Measurements from ENCODE around the gene TEX19.

TEX19 gene

GRCh38 chr17:82358465-82359350 lies at the start of gene TEX19:
Gene TEX19, plus strand, starts transcription at chr17:82359247. Its CDS starts 2,904 bp downstream, at chr17:82362151.
- peak; percentile 66 to 74 for DNase-seq

- no peak for DNase-seq
These were observed 49.1 kb upstream of the TEX19 start for GRCh38 chr17:82309656-82310570.

- no peak for DNase-seq
These were observed 48.2 kb upstream of the TEX19 start for GRCh38 chr17:82310877-82311276.

GRCh38 chr17:82311971-82312370 lies 47.1 kb upstream of the TEX19 start:
- no peak for DNase-seq

- DNase-seq, result no peak
These were observed 45.6 kb upstream of the TEX19 start for GRCh38 chr17:82313195-82314011.

- no peak for DNase-seq
These were observed 44.9 kb upstream of the TEX19 start for GRCh38 chr17:82314012-82314726.

- DNase-seq, result no peak
These were observed 44.1 kb upstream of the TEX19 start for GRCh38 chr17:82314727-82315605.

GRCh38 chr17:82315703-82316358 lies 43.2 kb upstream of the TEX19 start:
- no peak for DNase-seq

GRCh38 chr17:82316651-82317393 lies 42.2 kb upstream of the TEX19 start:
- DNase-seq, result no peak

GRCh38 chr17:82317394-82318168 lies 41.5 kb upstream of the TEX19 start, which contains the start of gene CD7:
Gene CD7, minus strand, starts transcription at chr17:82317608. Its CDS starts 113 bp downstream, at chr17:82317495.
- DNase-seq, result no peak

- DNase-seq, result no peak
These were observed 40.9 kb upstream of the TEX19 start for GRCh38 chr17:82318169-82318498.

- DNase-seq, result no peak
These were observed 40.1 kb upstream of the TEX19 start for GRCh38 chr17:82318772-82319606.

GRCh38 chr17:82319619-82320062 lies 39.4 kb upstream of the TEX19 start:
- no peak for DNase-seq

GRCh38 chr17:82320140-82320840 lies 38.8 kb upstream of the TEX19 start:
- peak in 1 of 2 experiments; percentile 24 for DNase-seq

- DNase-seq, result peak; percentile 47 to 69
These were observed 37.8 kb upstream of the TEX19 start for GRCh38 chr17:82320956-82321927.

- no peak for DNase-seq
These were observed 37.0 kb upstream of the TEX19 start for GRCh38 chr17:82321947-82322466.
